HEK293 (cell line): ENCODE measurements around the gene GSG1.

Experiments
- ZBTB1 ChIP-seq: fragments of 450-650 bp; formaldehyde crosslinking; IDR thresholded peaks from 2 replicates; pipeline ENCODE4 v1.5.1; 2016; ENCODE audit warnings: missing biosample characterization, missing genetic modification characterization
- TF ChIP-seq, protein P1 (sequence below): fragments of 450-650 bp; formaldehyde crosslinking; IDR thresholded peaks from 2 replicates; pipeline ENCODE4 v1.5.1; 2016; ENCODE audit warnings: missing biosample characterization, missing genetic modification characterization

DNA sequence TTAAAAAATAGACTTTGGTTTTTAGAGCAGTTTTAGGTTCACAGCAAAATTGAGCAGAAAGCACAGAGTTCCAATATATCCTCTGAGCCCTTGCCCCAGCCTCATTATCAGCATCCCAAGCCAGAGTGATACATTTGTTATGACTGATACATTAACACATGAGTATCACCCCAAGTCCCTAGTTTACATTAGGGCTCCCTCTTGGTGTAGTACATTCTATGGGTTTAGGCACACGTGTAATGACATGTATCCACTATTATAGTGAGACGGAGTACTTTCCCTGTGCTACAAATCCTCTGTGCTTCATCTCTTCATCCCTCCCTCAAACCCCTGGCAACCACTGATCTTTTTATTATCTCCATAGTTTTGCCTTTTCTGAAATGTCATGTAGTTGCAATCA lies 22.5 kb upstream of the GSG1 start:
- no peak for TF ChIP-seq ZBTB1
- TF ChIP-seq, protein P1, sequence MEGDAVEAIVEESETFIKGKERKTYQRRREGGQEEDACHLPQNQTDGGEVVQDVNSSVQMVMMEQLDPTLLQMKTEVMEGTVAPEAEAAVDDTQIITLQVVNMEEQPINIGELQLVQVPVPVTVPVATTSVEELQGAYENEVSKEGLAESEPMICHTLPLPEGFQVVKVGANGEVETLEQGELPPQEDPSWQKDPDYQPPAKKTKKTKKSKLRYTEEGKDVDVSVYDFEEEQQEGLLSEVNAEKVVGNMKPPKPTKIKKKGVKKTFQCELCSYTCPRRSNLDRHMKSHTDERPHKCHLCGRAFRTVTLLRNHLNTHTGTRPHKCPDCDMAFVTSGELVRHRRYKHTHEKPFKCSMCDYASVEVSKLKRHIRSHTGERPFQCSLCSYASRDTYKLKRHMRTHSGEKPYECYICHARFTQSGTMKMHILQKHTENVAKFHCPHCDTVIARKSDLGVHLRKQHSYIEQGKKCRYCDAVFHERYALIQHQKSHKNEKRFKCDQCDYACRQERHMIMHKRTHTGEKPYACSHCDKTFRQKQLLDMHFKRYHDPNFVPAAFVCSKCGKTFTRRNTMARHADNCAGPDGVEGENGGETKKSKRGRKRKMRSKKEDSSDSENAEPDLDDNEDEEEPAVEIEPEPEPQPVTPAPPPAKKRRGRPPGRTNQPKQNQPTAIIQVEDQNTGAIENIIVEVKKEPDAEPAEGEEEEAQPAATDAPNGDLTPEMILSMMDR (tag by site-specific recombination): no peak
